GM18907 (cell line): ENCODE results near the gene CGREF1.

Experiments used
- ATAC-seq: cut with Tn5 transposase; IDR thresholded peaks from one replicate; pipeline ENCODE4 v1.9.1; 2021; ENCODE audit warnings: mild to moderate bottlenecking, moderate library complexity; ENCODE audit not compliant: unreplicated experiment

CGREF1 gene

GRCh38 chr2:27051902-27052645 is 66.9 kb downstream of the CGREF1 start:
- no peak for ATAC-seq

- ATAC-seq, result peak; percentile 69
Observed at GRCh38 chr2:27050996-27051901, 67.7 kb downstream of the CGREF1 start, which contains the start of gene AGBL5. TSS of gene AGBL5 (plus strand) at chr2:27051668. CDS start at chr2:27052959, 1,291 bp downstream.
